Endometrial microvascular endothelial cells (primary cell): ENCODE data around the gene CALHM1. TPM values are rescaled to one million over a fixed set of nuclear protein-coding genes. Genes with fewer than 3 reads are reported as not detected.
"Not testable (repeated sequence)": the region's sequence is repeated elsewhere in the genome, so short reads cannot be mapped to it uniquely, and the experiment has no call there.

ENCODE experiments used
- in situ Hi-C: cut with HindIII; loops from 2 replicates; pipeline ENCODE4 v1.10.0; 2017; ENCODE audit warnings: low sequenced_read_pairs, low pct_unique_long_range_greater_than_20kb; ENCODE audit errors: inconsistent ontology term
- total RNA-seq: library from RNA; depleted of rRNA; stranded (reverse); fragments of >200 nt; gene quantifications from one replicate; pipeline ENCODE4 v1.2.3, GENCODE V29; 2015; ENCODE audit errors: inconsistent ontology term

CALHM1 gene
- total RNA-seq, 1 donor from 2014 or later = not detected

DNA sequence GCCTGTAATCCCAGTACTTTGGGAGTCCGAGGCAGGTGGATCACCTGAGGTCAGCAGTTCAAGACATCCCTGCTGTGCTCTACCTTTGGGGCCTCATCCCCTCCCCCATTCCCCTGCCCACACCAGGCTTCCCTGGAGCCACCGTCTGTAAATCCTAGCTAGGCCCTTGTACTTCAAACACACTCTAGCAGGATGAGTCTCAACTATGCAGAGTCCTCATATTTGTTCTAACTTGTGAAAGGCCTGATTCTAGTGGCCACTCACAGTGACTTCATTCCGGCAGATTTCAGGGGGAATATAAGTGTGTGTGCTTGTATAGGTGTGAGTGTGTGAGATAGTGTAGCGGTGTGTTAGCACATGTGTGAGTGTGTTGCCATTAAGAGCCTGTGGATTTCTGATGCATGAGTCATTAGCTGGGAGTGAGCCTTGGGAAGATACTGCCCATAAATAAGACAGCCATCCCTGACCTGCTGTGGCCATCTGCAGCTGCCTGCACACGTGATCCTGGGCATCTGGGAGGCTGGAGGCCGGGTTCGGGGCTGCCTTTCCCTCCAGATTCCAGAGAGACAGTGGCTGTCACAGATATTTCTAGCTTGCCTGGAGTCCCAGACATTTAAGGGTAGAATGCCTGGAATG lies 33.1 kb upstream of the CALHM1 start:
- in situ Hi-C loops = loop anchor here (10.0 kb wide), 1 partner anchor 77 kb away; no protein-coding TSS in a partner anchor

DNA sequence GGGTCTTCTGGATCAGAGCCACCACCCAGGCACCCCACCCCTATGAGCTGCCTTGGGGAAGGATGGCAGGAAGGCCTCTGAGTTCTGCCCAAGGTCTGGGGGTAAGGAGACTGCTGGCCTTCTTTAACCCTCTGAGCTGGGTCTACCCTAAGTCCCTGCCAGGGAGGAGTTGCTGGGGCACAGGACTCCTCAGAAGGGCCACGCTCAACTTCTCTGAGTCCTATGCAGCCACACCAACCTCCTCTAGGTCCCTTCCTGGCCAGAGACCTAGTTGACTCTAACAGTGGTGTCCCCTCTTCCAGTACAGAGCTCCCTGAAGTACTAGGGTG lies 32.2 kb upstream of the CALHM1 start:
- in situ Hi-C loops = loop anchor here (10.0 kb wide), 1 partner anchor 76 kb away; no protein-coding TSS in a partner anchor

DNA sequence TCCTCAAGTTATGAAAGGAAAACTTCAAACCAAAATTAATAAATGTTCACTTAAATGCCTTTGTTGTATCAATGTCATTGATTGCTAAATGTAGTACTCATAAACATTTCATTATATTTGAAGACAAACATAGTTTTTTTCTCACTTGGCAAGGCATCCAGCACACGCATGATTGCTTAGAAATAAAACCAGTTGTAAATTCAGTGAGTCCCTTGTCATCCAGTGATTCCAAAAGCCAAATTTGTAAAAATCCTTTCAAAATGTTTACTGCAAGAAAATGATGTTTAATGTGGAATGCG lies 28.7 kb upstream of the CALHM1 start:
- in situ Hi-C loops = no loop called here

DNA sequence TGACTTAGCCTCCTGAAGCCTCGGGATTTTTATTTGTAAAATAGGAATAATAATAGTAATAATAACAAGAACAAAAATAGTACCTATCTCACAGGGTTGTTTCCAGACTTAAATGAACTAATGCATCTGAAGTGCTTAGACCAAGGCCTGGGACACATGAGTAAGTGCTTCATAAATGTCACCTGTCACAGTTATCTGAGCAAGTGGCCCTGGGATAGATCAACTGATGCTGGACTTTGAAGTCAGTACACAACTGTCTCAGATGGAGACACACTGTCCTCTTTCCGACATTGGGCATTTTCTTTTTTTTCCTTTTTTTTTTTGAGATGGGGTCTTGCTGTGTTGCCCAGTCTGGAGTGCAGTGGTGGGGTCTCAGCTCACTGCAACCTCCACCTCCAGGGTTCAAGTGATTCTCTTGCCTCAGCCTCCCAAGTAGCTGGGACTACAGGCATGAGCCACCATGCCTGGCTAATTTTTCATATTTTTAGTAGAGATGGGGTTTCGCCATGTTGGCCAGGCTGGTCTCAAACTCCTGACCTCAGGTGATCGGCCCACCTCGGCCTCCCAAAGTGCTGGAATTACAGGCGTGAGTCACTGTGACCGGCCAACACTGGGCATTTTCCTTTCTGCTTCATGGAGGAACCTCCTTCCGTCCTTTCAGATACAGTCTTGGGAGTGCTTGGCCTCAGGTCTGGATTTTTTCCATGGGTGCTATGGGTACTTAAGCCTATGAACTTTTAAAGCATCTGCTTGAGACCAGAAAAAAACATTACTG lies 28.1 kb upstream of the CALHM1 start:
- in situ Hi-C loops = not testable (repeated sequence)

DNA sequence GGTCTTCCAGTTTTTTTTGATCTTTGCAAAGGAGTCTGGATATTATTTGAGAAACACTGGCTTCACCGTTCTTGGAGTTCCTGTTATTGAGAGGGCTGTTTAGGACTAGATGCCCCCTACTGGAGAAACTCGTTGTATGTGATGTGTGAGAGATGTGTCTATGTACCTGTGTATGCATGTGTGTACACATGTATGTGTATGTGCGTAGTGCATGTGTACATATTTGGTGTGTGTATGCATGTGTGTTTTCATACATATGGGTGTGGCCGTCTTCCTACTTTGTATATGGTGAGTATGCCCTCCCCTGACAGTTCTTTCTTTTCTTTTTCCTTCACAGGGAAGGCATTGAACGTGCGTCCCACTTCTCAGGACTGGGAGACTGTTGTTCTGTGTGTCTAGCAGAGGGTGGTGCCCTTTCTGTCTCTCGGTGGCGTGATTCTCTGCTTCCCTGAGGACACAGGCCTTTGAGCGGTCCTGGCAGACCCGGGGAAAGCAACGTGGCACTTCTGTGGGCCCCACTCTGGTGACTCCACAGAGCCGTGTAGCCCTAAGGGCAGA lies 23.4 kb upstream of the CALHM1 start:
- in situ Hi-C loops = no loop called here

DNA sequence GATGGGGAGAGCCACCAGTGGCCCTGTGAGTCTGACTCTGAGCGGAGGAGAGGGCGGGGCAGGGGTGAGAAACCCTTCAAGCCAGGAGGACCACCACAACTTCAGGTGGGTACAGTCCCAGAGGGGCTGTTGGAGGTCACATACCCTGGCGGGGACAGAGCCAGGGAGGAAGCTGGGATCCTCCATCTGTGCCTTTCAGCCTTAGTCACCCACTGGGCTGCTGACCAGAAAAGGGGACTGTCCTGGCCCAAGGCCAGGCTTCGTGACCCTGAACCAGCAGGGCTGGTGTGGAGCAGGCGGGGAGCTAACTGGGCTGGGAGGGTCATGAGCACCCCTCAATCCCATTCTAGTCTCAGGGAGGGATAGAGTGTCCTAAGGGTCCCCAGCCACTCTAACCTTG lies 21.8 kb upstream of the CALHM1 start:
- in situ Hi-C loops = no loop called here

DNA sequence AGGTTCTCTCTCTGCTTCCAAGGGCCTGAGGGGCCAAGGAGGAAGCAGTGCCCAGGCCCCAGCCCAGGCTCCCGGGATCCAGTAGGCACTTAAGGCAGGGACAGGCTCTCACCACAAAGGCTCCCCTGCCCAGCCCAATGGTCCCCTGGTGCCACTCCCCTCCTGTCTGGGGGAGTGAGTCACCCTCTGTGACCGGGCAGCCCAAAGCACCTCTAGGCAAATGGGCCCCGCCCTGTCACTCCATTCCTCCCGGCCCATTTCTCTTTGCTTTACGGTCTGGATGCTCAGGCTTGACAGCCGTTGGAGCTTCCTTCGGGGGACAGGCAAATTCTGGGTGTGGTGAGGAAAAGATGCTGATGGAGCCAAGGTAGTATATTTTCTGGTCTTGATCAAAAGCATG lies 20.4 kb upstream of the CALHM1 start, which contains the start of gene CALHM3:
CALHM3 (minus strand) TSS at position 106 of the 400 bp plus-strand sequence. CDS start 208 bp downstream, outside the sequence.
- in situ Hi-C loops = no loop called here

DNA sequence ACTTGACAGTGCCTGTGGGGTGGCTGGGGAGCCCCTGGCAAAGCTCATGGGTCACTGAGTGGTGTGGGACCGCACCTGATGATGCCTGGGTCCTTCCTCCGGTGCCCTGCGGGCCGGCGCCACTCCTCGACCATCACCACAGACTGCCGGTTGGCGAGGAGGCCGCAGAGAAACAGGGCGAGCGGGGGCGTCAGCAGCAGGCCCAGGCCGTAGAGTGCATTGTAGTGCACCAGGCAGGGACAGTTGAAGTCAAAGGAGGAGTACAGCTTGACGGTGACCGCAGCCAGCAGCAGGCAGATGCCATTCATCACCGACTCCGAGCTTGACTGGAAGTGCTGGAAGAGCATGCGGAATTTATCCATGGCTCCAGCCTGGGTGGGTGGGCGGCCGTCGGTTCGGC lies 20.0 kb upstream of the CALHM1 start:
- in situ Hi-C loops = no loop called here

DNA sequence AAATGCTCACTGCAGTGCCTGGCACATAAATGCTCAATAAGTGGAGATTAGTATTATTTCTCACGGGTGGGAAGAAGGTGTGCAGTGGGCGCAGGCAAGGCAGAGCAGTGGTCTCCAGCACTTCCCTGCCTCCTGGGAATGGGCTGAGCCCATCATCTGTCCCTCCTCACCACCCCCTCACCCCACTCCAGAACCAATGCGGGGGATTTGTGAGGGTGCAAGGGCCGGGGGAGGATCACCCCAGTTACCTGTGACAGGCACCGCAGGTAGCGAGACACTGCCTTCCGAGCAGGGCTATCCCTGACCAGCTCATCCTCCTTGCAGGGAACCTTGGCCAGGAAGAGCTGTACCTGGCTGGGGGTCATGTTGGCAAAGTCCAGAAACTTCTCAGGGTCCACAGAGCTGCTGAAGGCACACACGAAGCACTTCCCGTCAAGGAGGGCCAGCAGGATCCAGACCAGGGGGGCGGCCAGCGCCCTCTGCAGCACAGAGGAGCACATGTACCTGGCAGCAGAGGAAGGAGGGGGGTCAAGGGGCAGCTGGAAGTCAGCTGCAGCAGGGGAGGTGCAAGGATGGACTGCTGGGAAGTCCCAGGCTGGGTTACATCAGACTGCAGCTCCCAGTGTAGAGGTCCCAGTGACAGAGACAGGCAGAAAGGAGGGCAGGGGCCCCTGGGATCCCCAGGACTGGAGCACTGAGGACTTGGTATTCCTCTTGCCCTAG lies 17.5 kb upstream of the CALHM1 start:
- in situ Hi-C loops = no loop called here

DNA sequence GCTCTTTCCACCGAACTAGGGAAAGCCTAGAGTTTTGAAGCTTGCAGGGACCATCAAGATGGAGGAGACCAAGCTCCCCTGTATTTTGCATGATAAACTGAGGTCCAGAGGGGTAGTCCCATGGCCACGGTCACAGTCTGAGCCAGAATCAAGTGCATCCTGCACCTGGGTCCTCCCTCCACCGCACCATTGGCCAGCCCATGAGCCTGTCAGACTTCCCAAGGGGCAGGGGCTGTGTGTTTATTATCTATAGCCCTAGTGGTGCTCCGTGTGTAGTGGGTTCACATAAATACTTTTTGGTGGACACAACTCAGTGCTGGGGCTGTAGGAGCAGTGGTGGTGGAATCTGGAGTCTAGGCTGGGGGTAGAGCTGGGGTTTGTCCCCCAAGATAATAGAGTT lies 16.7 kb upstream of the CALHM1 start:
- in situ Hi-C loops = no loop called here

DNA sequence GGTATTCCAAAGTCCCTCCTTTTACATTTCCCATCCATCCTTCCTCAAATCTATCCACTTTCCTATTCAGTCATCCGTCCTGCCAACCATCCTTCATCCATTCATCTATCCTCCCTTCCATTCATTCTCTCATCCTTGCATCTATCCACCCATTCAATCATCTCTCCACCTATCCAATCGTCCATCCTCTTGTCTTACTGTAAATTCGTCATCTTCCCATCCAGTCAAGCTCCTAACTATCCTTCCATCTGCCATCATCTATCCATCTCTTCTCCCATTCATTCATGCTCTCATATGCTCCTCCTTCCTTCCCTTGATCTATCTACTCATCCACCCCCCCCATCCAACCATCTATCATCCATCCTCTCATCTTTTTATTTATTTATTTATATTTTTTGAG lies 15.4 kb upstream of the CALHM1 start:
- in situ Hi-C loops = no loop called here

DNA sequence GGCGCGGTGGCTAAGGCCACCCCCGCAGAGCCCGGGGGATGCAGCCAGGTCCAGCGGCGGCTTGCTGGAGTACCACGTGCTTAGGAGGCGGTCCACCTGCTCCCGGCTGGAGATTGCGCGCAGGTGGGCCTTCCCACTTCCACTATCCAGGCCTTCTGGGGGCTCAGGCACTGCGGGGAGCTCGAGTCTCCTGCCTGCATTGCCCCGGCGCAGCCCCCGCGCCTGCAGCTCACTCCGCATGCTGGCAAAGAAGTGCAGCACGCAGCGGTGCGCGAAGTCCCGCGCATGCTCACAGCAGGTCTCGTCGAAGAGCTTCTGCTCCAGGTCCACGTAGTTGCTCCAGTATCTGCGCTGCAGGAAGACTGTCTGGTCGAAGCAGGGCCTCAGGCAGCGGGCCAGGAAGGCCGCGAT lies 14.6 kb upstream of the CALHM1 start:
- in situ Hi-C loops = no loop called here

DNA sequence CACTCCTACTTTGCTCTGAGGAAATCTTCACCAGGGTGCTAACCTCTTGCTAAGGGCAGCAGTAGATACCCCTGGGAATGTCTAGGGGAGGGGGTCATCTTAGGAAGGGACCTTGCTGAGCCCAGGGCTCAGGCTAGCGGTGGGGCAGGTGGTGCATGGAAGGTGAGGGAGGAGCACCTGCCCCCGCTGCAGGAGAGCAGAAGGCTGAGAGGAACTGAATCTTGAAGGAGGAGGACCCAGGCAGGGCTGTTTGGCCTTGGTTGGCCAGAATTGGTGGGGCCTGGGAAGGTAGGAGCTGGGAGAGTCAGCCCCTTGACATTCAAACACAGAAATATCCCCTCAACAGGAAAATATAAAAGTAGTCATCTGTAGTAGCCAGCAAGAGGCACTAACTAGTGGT lies 13.3 kb upstream of the CALHM1 start:
- in situ Hi-C loops = no loop called here

DNA sequence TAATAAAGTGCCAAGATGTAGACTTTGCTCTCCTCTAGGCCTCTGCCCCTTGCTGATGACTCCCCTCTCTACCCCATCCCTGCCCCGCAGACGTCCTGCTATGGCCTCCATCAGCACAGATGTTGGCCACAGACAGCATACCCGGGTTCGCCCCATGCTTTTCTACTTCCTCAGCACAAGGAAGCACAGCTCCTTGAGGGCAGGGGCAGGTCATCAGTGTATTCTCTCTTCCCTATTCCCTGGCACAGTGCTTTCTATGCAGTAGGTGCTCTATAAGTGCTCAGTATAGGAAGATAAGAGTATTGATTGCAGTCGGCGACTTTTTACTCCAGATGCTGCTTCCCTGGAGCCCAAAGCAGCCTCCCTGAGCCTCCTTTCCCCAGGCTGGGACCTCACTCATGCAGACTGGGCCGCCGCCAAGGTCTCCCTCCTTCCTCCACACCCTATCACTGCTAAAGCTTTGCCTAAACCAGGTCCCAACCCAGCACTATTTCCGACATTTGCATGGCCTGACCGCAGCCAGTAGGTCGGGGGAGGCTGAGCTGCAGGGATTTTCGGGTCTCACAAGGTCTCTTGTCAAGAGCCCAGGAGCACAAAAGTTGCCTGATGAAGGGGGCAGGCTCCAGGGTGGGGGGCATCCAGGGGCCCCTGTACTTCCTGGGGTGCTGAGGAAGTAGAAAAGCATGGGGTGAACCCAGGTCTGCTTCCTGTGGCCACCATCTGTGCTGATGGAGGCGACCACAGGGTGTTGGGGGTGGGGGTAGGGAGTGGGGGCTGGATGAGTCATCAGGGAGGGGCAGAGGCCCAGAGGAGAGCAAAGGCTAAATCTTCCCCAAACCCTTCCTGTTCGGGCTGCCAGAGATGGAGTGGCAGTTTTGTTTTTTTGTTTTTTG lies 12.3 kb upstream of the CALHM1 start:
- in situ Hi-C loops = no loop called here

DNA sequence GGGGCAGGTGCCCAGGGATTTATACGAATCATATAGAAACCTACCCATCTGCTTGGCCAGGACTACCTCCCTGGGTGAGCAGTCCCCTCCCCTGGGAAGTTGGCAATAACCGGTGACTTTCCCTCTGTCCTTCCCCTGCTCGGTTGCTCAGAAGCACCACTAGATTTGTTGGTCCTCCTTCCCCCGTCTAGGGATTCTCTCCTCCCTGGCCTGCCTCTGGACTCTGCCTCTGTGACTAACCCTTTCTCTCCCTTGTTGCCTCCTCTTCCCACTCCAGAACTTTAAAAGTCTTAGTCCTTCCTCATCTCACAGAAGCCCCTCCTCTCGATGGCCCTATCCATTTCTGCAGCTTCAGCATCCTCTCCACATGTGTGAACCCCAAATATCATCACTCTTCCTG lies 10.5 kb upstream of the CALHM1 start:
- in situ Hi-C loops = no loop called here

DNA sequence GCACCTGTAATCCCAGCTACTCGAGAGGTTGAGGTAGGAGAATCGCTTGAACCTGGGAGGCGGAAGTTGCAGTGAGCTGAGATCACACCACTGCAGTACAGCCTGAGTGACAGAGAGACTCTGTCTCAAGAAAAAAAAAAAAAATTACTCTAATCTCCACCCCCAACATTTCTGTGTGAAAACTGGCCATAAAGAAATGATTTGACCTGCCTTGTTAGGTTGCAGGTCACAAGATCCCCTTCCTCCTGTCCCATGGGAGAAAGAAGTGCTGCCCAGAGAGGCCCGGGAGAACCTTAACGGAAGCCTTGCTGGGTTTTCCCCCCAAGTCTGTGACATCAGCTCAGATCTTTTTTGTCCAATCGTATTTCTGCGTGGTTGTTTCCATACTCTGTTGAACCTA lies 8.7 kb upstream of the CALHM1 start:
- in situ Hi-C loops = no loop called here

DNA sequence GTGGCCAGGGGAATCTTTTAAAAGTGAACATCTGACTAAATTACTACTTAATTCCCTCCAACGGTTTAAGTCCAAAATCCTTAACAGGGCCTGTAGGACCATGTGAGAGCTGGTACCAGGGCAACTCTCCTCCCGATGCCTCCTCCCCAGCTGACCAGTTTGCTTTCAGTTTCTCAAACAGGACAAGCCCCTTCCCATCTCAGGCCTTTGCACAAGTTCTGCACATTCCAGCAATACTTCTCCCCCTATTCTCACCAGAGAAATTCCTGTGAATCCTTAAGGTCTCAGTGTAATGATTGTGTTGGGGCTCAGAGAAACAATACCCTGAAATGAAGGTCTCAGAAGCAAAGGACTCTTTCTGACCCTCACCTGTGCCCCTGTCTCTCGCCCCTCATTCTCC lies 8.0 kb upstream of the CALHM1 start:
- in situ Hi-C loops = no loop called here

DNA sequence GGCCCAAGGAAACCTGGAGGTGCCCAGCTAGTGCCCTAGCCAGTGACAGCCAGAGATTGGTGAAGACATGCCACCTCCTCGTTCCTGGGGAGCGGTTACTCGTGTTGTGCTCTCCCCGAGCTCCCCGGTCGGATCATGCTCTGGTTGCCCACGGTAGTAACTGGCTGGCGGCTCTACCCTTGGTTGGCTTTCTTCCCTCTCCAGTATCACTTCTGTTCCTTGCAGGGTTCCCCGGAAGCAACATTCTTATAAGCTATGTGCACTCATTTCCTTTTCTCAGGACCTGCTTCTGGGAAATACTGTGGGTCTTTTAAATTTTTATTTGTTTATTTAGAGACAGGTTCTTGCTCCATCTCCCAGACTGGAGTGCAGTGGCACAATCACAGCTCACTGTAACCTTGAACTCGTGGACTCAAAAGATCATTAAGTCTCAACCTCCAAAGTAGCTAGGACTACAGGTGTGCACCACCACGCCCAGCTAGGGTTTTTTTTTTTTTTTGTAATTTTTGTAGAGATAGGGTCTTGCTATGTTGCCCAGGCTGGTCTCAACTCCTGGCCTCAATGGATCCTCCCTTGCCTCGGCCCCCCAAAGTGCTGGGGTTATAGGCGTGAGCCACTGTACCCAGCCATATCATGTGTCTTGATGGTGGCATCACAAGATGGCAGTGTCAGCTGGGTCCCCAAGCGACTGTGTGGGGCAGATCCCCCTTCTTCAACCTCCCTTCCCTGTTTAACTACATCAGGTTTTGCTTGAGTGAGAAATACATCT lies 6.9 kb upstream of the CALHM1 start:
- in situ Hi-C loops = no loop called here
